Measurements from ENCODE around the gene DMKN.

DNA sequence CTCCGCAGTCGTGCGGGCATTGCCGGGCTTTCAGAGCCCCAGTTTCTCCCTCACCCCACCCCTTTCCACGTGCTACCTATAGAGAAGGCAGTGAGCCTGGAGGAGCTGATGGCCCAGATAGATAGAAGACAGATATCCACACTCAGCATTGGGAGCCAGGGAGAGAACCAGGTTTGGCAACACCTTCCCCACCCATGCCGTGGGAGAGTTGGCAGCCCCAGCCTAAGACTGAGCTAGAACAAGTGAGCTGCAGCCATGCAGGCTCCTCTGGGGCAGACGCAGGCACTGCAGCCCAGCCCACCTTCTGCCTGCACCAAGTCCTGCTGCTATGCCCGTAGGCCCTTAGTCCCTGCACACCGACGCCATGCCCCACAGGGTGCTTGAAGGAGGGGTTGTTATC lies 12.8 kb downstream of the DMKN start:
- TF ChIP-seq, protein P1, sequence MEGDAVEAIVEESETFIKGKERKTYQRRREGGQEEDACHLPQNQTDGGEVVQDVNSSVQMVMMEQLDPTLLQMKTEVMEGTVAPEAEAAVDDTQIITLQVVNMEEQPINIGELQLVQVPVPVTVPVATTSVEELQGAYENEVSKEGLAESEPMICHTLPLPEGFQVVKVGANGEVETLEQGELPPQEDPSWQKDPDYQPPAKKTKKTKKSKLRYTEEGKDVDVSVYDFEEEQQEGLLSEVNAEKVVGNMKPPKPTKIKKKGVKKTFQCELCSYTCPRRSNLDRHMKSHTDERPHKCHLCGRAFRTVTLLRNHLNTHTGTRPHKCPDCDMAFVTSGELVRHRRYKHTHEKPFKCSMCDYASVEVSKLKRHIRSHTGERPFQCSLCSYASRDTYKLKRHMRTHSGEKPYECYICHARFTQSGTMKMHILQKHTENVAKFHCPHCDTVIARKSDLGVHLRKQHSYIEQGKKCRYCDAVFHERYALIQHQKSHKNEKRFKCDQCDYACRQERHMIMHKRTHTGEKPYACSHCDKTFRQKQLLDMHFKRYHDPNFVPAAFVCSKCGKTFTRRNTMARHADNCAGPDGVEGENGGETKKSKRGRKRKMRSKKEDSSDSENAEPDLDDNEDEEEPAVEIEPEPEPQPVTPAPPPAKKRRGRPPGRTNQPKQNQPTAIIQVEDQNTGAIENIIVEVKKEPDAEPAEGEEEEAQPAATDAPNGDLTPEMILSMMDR (IDR thresholded peaks at IDR 0.05; ENCODE audit: insufficient read depth, low read length): no peak
- no peak for TF ChIP-seq GABPA (IDR thresholded peaks at IDR 0.05; ENCODE audit: low read depth)
- no peak for TF ChIP-seq POLR2AphosphoS5 (IDR thresholded peaks at IDR 0.05; ENCODE audit: low read depth)
- TF ChIP-seq, protein P2, sequence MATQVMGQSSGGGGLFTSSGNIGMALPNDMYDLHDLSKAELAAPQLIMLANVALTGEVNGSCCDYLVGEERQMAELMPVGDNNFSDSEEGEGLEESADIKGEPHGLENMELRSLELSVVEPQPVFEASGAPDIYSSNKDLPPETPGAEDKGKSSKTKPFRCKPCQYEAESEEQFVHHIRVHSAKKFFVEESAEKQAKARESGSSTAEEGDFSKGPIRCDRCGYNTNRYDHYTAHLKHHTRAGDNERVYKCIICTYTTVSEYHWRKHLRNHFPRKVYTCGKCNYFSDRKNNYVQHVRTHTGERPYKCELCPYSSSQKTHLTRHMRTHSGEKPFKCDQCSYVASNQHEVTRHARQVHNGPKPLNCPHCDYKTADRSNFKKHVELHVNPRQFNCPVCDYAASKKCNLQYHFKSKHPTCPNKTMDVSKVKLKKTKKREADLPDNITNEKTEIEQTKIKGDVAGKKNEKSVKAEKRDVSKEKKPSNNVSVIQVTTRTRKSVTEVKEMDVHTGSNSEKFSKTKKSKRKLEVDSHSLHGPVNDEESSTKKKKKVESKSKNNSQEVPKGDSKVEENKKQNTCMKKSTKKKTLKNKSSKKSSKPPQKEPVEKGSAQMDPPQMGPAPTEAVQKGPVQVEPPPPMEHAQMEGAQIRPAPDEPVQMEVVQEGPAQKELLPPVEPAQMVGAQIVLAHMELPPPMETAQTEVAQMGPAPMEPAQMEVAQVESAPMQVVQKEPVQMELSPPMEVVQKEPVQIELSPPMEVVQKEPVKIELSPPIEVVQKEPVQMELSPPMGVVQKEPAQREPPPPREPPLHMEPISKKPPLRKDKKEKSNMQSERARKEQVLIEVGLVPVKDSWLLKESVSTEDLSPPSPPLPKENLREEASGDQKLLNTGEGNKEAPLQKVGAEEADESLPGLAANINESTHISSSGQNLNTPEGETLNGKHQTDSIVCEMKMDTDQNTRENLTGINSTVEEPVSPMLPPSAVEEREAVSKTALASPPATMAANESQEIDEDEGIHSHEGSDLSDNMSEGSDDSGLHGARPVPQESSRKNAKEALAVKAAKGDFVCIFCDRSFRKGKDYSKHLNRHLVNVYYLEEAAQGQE (IDR thresholded peaks at IDR 0.05; ENCODE audit: insufficient replicate concordance, low read depth): no peak

Data from HL-60 (cell line).